Kidney (tissue), 14 donors: ENCODE results near the gene PXDN. TPM values are rescaled to one million over a fixed set of nuclear protein-coding genes. Genes with fewer than 3 reads are reported as not detected.

Experiments used
- DNase-seq, 5 donors: peaks; one replicate each; pipeline ENCODE4 v3.0.0-alpha.2; 2013 to 2020
- FAIRE-seq: peaks from 2 replicates; lab custom pipeline; 2012; peaks lifted over from hg19 to GRCh38; lab: Jason Lieb, UNC
- H3K27ac ChIP-seq, 2 donors: one replicate each; pipeline ENCODE4 v1.7.0; 2013; ENCODE audit warnings: low read depth in 2 of 2, low read length in 2 of 2, inconsistent platforms in 1 of 2
- H3K27me3 ChIP-seq: one replicate; pipeline ENCODE4 v1.7.1; 2013; ENCODE audit warnings: low read length, inconsistent platforms; ENCODE audit not compliant: control insufficient read depth, insufficient read depth
- H3K36me3 ChIP-seq, 3 donors: one replicate each; pipeline versions ENCODE4 v1.7.0 to v1.7.1; 2013; ENCODE audit warnings: low read length in 3 of 3, control low read depth in 1 of 3, inconsistent platforms in 1 of 3; ENCODE audit not compliant: insufficient read depth in 3 of 3, control insufficient read depth in 2 of 3
- H3K4me1 ChIP-seq, 3 donors: one replicate each; pipeline versions ENCODE4 v1.7.0 to v1.7.1; 2013; ENCODE audit warnings: low read length in 3 of 3, inconsistent platforms in 1 of 3, low read depth in 1 of 3; ENCODE audit not compliant: control insufficient read depth in 2 of 3, insufficient read depth in 2 of 3
- H3K4me3 ChIP-seq, 3 donors: one replicate each; pipeline versions ENCODE4 v1.7.0 to v1.8.1; 2013; ENCODE audit warnings: low read length in 3 of 3, control low read depth in 1 of 3, inconsistent platforms in 1 of 3
- H3K9ac ChIP-seq, 3 donors: one replicate each; pipeline versions ENCODE4 v1.7.0 to v1.7.1; 2013; ENCODE audit warnings: low read length in 3 of 3, control low read depth in 1 of 3, inconsistent platforms in 1 of 3
- H3K9me3 ChIP-seq, 3 donors: one replicate each; pipeline versions ENCODE4 v1.7.0 to v1.7.1; 2013; ENCODE audit warnings: low read length in 3 of 3, control low read depth in 1 of 3, inconsistent platforms in 1 of 3; ENCODE audit not compliant: control insufficient read depth in 2 of 3, insufficient read depth in 1 of 3
- intact Hi-C: fragments of 100-400 bp; cut with DNase I; formaldehyde crosslinking; loops from one replicate; pipeline ENCODE4 v1.11.1; 2022
- polyA plus RNA-seq: library from polyadenylated mRNA; stranded (reverse); fragments of 350-450 nt; fragmentation: Illumina TruSeq; extraction: RNeasy Lipid Tissue Mini Kit (QIAGEN cat#74804); gene quantifications from one replicate; pipeline ENCODE4 v1.2.3, GENCODE V29; 2014; ENCODE audit warnings: low read depth, low replicate concordance; ENCODE audit not compliant: insufficient read depth
- total RNA-seq: library from RNA; stranded (reverse); fragmentation: NEBNext Ultra II Directional; extraction: Animal tissue kit (Norgen Biotek cat#: 25700); gene quantifications from one replicate; pipeline ENCODE4 v1.2.1, GENCODE V29; 2021
- TF ChIP-seq, protein P1 (sequence below): IDR thresholded peaks from 3 replicates; pipeline ENCODE4 v1.5.1; 2012; ENCODE audit warnings: mild to moderate bottlenecking, moderate library complexity, borderline replicate concordance; ENCODE audit not compliant: insufficient read depth; ENCODE audit errors: extremely low read depth
- donor health status: control.
- donor health status: control.
- donor health status: control.
- donor health status: control.
- donor health status: control.
- donor health status: DM: yes; HTN: yes; CAD: no.
- donor health status: Normal renal cell carcinoma (clear cell type).

PXDN gene
- total and polyA plus RNA-seq, 2 donors from 2014 or later: 4.7 to 42.3 TPM

DNA sequence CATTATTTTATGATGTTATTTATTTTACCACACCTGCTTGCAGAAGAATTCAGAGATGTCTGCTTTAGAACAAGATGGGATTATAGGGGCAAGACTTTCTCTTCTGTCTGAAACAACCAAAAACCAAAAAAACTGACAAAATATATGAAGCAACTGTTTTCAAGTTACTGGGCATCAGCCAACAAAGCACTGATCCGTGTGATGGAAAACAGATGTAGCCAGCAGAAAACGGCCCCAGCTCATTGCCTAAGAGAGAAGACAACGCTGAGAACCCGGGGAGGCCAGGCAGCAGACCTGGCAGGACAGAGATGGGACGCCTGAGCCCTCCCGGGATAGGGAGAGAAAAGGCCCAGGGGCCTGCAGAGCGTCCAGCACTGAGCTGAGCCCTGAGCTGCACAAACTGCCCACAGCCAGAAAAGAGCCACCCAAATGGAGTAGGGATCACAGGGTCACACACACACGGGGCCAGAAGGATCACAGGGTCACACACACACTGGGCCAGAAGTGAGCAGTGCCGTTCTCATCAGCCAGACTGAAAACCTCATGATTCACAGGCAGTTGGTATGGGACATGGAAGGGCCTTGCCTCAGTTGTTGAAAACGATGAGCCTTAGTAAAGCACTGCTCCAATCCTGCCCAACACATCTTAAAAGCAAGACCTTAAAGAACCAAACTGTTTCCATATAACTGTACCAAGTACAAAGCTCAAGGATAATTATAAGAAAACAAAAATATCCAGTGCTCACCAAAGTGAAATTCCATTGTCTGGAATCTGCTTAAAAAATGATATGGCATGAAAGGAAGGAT is 12.1 kb downstream of the PXDN start:
- TF ChIP-seq, protein P1, sequence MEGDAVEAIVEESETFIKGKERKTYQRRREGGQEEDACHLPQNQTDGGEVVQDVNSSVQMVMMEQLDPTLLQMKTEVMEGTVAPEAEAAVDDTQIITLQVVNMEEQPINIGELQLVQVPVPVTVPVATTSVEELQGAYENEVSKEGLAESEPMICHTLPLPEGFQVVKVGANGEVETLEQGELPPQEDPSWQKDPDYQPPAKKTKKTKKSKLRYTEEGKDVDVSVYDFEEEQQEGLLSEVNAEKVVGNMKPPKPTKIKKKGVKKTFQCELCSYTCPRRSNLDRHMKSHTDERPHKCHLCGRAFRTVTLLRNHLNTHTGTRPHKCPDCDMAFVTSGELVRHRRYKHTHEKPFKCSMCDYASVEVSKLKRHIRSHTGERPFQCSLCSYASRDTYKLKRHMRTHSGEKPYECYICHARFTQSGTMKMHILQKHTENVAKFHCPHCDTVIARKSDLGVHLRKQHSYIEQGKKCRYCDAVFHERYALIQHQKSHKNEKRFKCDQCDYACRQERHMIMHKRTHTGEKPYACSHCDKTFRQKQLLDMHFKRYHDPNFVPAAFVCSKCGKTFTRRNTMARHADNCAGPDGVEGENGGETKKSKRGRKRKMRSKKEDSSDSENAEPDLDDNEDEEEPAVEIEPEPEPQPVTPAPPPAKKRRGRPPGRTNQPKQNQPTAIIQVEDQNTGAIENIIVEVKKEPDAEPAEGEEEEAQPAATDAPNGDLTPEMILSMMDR: no peak
- DNase-seq: peak in 4 of 5 donors; percentile 35 to 85 (median 52)
- H3K36me3 ChIP-seq: no peaks in the 10 kb centered on the region
- peak overlapping the region in 1 of 2 donors; percentile 75 for H3K27ac ChIP-seq
- H3K27me3 ChIP-seq: no peaks in the 10 kb centered on the region
- peaks cover 2 to 8% (median 3%) of the 10 kb centered on the region in 3 donors for H3K9me3 ChIP-seq
- no peak for FAIRE-seq
- H3K4me1 ChIP-seq: peaks cover 6 to 12% (median 9%) of the 10 kb centered on the region in 3 donors
- intact Hi-C loops: no loop called here
- peak overlapping the region in 1 of 3 donors; percentile 31 for H3K9ac ChIP-seq
- no peak overlapping the region for H3K4me3 ChIP-seq

DNA sequence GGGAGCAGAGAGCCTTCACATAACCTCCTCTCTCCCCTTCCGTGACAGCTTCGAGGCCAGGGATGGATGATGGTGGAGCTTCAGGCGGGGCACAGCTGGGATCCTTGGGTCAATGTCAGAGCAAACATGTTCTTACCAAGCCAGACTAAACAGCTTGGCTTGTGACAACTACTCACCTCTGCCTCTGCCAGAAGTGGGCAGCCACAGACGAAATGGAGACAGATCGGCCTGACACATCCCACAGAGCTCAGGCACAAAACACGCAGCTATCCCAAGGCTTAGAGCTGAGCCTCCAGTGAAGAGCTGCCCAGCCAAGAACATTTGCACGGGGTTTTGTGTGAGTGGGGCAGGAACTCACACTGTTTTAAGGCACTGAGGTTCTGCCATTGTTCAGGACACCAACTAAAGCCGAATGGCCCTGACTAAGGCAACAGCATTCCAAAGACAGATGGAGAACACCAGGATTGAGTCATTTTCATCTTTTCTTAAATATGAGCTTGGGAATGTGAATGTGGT is 12.8 kb downstream of the PXDN start:
- no peak for FAIRE-seq
- Histone ChIP-seq H3K9ac (no peak overlapping the region), H3K27ac (peak overlapping the region; percentile 34 to 75)

DNA sequence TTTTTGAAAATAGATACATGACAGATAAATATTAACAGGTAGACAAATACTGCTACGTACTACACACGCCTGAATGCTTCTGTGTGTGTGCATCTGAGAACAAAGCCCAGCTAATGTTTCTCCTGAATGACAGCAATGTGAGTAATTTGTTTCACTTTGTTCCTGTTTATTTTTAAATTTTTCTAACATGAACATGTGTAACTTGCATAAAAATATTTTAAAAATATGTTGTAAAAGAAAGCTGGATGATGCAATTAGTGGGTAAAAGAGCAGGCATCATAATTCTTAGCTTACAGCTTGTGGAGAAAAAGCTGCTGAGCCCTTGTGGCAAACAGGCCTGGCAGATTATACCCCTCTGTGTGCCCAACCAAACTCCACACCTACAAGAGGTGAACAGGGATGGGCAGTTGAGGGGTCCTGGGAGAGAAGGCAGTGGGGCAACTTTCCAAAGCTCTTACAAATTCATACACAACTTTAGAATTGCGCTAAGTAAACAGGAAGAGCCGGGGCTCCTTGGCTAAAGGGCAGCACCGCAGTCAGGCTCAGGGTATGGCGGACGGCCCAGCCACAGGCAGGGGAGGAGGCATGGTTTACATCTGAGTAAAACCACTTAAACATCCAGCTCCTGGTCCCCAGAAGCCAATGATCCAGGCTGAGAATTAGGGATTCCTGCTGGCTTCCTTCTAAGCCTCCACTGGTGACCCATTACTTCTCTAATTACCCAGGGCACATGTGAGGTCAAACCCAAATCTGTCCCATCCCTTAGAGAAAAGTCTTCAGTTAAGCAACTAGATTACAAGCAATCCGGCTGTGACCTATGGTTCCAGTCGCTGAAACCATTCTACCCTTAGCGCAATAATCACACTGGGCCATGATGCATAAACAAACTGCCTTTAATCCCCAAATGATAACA is 14.0 kb downstream of the PXDN start:
- Histone ChIP-seq H3K36me3 (no peaks in the 10 kb centered on the region), H3K4me3 (no peak overlapping the region), H3K27ac (peak overlapping the region; percentile 60 to 78), H3K27me3 (no peaks in the 10 kb centered on the region), H3K9ac (peak overlapping the region in 1 of 3 donors; percentile 31), H3K4me1 (peaks cover 9 to 12% (median 10%) of the 10 kb centered on the region in 3 donors), H3K9me3 (peaks cover 0 to 4% (median 0%) of the 10 kb centered on the region in 3 donors)
- TF ChIP-seq, protein P1: no peak
- no peak for FAIRE-seq
- intact Hi-C loops: no loop called here
- DNase-seq: peak in 3 of 5 donors; percentile 28 to 75 (median 47)

More for the DNA sequence above, 12.8 kb downstream of the PXDN start:
- TF ChIP-seq, protein P1: no peak
- Histone ChIP-seq H3K27me3 (no peaks in the 10 kb centered on the region), H3K4me1 (peaks cover 9 to 12% (median 10%) of the 10 kb centered on the region in 3 donors), H3K36me3 (no peaks in the 10 kb centered on the region), H3K4me3 (no peak overlapping the region), H3K9me3 (peaks cover 2 to 8% (median 3%) of the 10 kb centered on the region in 3 donors)
- DNase-seq: peak in 3 of 5 donors; percentile 9 to 56 (median 32)
- intact Hi-C loops: no loop called here
